Ovary (tissue), 9 donors: Measurements from ENCODE around the gene BCAN. TPM values are rescaled to one million over a fixed set of nuclear protein-coding genes. Genes with fewer than 3 reads are reported as not detected.

ENCODE experiments used
- DNase-seq, 5 donors: peaks; one replicate each; pipeline ENCODE4 v3.0.0-alpha.2; 2019 to 2020
- H3K27ac ChIP-seq, 2 donors: fragments of 200-600 bp; one replicate each; pipeline versions ENCODE4 v1.5.1 to v1.8.0; 2019 to 2022
- H3K27me3 ChIP-seq: fragments of 200-600 bp; one replicate; pipeline ENCODE4 v1.8.0; 2022
- H3K36me3 ChIP-seq: fragments of 200-600 bp; sonication (generic); one replicate; pipeline ENCODE4 v1.5.1; 2019
- H3K4me1 ChIP-seq: one replicate; pipeline ENCODE4 v1.8.1; 2013; ENCODE audit warnings: mild to moderate bottlenecking, moderate library complexity; ENCODE audit not compliant: insufficient read depth
- H3K4me3 ChIP-seq: fragments of 200-600 bp; sonication (generic); one replicate; pipeline ENCODE4 v1.5.1; 2017
- H3K9me3 ChIP-seq, 2 donors: fragments of 200-600 bp in 1 of 2; sonication (generic) in 1 of 2; one replicate each; pipeline versions ENCODE4 v1.5.1 to v1.8.1; 2013 to 2019; ENCODE audit warnings: mild to moderate bottlenecking in 1 of 2, moderate library complexity in 1 of 2
- EP300 ChIP-seq: sonication (generic); formaldehyde crosslinking; IDR thresholded peaks from one replicate; pipeline ENCODE4 v1.6.1; 2017; ENCODE audit warnings: antibody characterized with exemption
- POLR2A ChIP-seq: fragments of 450-650 bp; IDR thresholded peaks from one replicate; pipeline ENCODE4 v1.6.1; 2017; ENCODE audit warnings: antibody characterized with exemption, mild to moderate bottlenecking, moderate library complexity
- WGBS, 3 donors: extraction: QIAGEN DNeasy Blood & Tissue Kit in 1 of 3; methylation state at CpG; one replicate each; pipeline versions ENCODE4 v1.1.5 to v1.1.7; 2013 to 2017; 5-methylcytosine and 5-hydroxymethylcytosine counted together
- intact Hi-C, 4 donors: fragments of 100-400 bp; cut with DNase I; formaldehyde crosslinking; loops; one replicate each; pipeline versions ENCODE4 v1.11.0 to v1.15.1; 2022 to 2023
- polyA plus RNA-seq, 2 donors: library from polyadenylated mRNA; stranded (reverse); fragments of 200-250 nt in 1 of 2; fragments of 350-450 nt in 1 of 2; fragmentation: Illumina TruSeq in 1 of 2; extraction: RNeasy Lipid Tissue Mini Kit (QIAGEN cat#74804) in 1 of 2; gene quantifications; one replicate each; pipeline ENCODE4 v1.2.3, GENCODE V29; 2013 to 2014
- total RNA-seq, 7 donors: library from RNA; depleted of rRNA in 2 of 7; stranded (reverse); fragments of >200 nt in 2 of 7; fragmentation: NEBNext Ultra II Directional in 3 of 7; extraction: Animal tissue kit (Norgen Biotek cat#: 25700) in 3 of 7; gene quantifications; one replicate each; pipeline versions ENCODE4 v1.1.0 to v1.2.4, GENCODE V29; 2016 to 2023
- TF ChIP-seq, protein P1 (sequence below), 3 donors: fragments of 450-650 bp in 2 of 3; fragments of 200-600 bp in 1 of 3; IDR thresholded peaks; one replicate each; pipeline versions ENCODE4 v1.5.1 to v1.8.0; 2016 to 2022; ENCODE audit warnings: antibody characterized with exemption in 3 of 3, mild to moderate bottlenecking in 1 of 3
- donor health status: DM: no; HTN: no; CAD: no; lungs with moderate emphysema.
- donor health status: DM: no; HTN: no; CAD: no.
- donor health status: Bipolar disorder and iron deficiency.
- donor health status: DM: yes; HTN: yes; CAD: no.
- donor health status: DM: no; HTN: no; CAD: no.
- donor health status: DM: yes; HTN: yes; CAD: no.

The BCAN gene
- total and polyA plus RNA-seq, 9 donors: 0.11 to 2.2 (median 0.39) TPM; not detected in 3

DNA sequence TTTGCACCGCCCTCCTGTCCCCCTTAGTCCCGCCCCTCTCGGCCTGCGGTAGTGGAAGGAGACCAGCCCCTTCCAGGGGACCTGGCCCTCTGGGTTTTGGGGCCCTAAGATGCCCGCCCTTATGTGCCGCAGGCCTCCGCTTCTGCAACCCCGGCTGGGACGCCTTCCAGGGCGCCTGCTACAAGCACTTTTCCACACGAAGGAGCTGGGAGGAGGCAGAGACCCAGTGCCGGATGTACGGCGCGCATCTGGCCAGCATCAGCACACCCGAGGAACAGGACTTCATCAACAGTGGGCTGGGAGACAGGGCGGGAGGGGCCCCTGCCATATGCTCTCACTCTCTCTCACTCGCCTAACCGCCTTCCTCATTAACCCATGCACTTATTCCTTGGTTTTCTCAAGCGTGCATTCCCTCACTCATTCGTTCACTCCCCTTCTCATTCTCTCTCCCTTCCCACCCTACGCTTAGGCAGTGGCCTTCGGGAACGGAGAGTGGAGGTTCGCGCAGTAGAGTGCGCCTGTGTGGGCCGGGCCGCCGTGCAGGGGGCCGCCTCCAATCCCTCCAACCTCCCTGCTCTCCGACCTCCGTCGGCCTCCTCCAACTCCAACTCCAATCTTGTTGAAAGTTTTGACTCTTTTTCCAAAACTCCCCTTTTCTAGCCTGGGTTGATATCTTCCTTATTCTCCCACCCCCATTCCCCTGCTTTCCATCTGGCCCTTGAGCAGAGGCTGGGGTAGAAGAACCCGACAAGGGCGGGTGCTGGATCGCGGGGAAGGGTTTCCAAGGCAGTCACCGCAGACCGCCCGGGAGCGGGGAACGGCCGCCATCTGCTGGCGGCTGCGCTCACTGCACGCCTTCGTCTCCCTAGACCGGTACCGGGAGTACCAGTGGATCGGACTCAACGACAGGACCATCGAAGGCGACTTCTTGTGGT is 15.2 kb downstream of the BCAN start:
- WGBS, 3 donors: 1 to 2% (median 1%) methylated on average over 54 of the region's 54 CpGs
- peak; percentile 62 to 88 (median 84) for DNase-seq
- H3K9me3 ChIP-seq: no peaks in the 10 kb centered on the region
- H3K4me1 ChIP-seq: no peaks in the 10 kb centered on the region
- H3K4me3 ChIP-seq: peak overlapping the region; percentile 39
- intact Hi-C loops: loop anchor here in 2 of 4 donors (2.0 to 10.0 kb wide), 3 partner anchors 30 to 200 kb away; no protein-coding TSS in a partner anchor
- TF ChIP-seq, protein P1, sequence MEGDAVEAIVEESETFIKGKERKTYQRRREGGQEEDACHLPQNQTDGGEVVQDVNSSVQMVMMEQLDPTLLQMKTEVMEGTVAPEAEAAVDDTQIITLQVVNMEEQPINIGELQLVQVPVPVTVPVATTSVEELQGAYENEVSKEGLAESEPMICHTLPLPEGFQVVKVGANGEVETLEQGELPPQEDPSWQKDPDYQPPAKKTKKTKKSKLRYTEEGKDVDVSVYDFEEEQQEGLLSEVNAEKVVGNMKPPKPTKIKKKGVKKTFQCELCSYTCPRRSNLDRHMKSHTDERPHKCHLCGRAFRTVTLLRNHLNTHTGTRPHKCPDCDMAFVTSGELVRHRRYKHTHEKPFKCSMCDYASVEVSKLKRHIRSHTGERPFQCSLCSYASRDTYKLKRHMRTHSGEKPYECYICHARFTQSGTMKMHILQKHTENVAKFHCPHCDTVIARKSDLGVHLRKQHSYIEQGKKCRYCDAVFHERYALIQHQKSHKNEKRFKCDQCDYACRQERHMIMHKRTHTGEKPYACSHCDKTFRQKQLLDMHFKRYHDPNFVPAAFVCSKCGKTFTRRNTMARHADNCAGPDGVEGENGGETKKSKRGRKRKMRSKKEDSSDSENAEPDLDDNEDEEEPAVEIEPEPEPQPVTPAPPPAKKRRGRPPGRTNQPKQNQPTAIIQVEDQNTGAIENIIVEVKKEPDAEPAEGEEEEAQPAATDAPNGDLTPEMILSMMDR (IDR thresholded peaks at IDR 0.05): peak; percentile 88 to 93 (median 91)
- no peak for TF ChIP-seq POLR2A
- H3K27me3 ChIP-seq: no peaks in the 10 kb centered on the region
- no peak overlapping the region for H3K27ac ChIP-seq
- H3K36me3 ChIP-seq: no peaks in the 10 kb centered on the region

DNA sequence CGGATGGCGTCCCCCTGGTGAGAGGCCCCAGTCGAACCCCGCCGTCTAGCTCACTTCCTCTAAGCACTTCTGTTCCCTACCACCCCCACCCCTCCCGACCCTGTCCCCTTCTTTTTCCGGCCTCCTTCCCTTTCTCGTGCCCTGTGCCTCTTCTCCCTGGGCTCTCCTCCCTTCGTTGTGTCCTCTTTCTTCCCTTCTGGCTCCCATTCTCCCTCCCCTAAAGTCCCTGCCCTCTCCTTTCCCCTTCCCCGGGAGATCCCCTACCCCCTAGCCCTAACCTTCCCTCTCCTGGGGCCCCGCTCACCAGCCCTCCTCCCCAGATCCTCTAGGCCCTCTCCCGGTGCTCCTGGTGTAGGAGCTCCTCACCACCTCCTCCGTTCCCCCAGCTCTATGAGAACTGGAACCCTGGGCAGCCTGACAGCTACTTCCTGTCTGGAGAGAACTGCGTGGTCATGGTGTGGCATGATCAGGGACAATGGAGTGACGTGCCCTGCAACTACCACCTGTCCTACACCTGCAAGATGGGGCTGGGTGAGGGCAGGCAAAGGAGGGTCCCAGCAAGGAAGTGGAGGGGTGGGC is 15.9 kb downstream of the BCAN start:
- no peak overlapping the region for H3K27ac ChIP-seq
- no peaks in the 10 kb centered on the region for H3K36me3 ChIP-seq
- 11 to 14% (median 13%) methylated on average over 15 of the region's 15 CpGs for WGBS, 3 donors
- intact Hi-C loops: loop anchor here in 2 of 4 donors (2.0 to 10.0 kb wide), 3 partner anchors 31 to 201 kb away; no protein-coding TSS in a partner anchor
- peak in 1 of 5 donors; percentile 23 for DNase-seq
- TF ChIP-seq EP300 (no peak), POLR2A (no peak)
- no peak overlapping the region for H3K4me3 ChIP-seq
- H3K4me1 ChIP-seq: no peaks in the 10 kb centered on the region
- no peaks in the 10 kb centered on the region for H3K27me3 ChIP-seq
- H3K9me3 ChIP-seq: no peaks in the 10 kb centered on the region

GRCh38 chr1:156658496-156658895 is 16.6 kb downstream of the BCAN start:
- no peak overlapping the region for H3K4me3 ChIP-seq
- H3K27ac ChIP-seq: no peak overlapping the region
- no peaks in the 10 kb centered on the region for H3K9me3 ChIP-seq
- no peaks in the 10 kb centered on the region for H3K36me3 ChIP-seq
- H3K27me3 ChIP-seq: no peaks in the 10 kb centered on the region
- intact Hi-C loops: loop anchor here in 2 of 4 donors (5.0 to 10.0 kb wide), 2 partner anchors 74 to 201 kb away; no protein-coding TSS in a partner anchor
- no peaks in the 10 kb centered on the region for H3K4me1 ChIP-seq
- DNase-seq: peak in 1 of 5 donors; percentile 38
- WGBS, 3 donors: 76 to 87% (median 84%) methylated on average over 14 of the region's 14 CpGs
- TF ChIP-seq, protein P1 (IDR thresholded peaks at IDR 0.05): no peak
- TF ChIP-seq EP300: no peak
- TF ChIP-seq POLR2A: no peak

DNA sequence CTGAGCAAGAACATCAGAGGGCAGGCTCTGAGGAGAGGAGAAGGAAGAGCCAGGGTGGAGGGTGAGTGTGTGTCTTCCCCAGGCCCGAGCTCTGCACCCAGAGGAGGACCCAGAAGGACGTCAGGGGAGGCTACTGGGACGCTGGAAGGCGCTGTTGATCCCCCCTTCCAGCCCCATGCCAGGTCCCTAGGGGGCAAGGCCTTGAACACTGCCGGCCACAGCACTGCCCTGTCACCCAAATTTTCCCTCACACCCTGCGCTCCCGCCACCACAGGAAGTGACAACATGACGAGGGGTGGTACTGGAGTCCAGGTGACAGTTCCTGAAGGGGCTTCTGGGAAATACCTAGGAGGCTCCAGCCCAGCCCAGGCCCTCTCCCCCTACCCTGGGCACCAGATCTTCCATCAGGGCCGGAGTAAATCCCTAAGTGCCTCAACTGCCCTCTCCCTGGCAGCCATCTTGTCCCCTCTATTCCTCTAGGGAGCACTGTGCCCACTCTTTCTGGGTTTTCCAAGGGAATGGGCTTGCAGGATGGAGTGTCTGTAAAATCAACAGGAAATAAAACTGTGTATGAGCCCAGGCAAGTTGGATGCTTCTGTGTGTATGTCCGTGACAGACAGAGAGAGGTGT is 17.1 kb downstream of the BCAN start:
- Histone ChIP-seq H3K4me1 (no peaks in the 10 kb centered on the region), H3K27ac (no peak overlapping the region), H3K27me3 (no peaks in the 10 kb centered on the region), H3K36me3 (no peaks in the 10 kb centered on the region), H3K9me3 (no peaks in the 10 kb centered on the region), H3K4me3 (no peak overlapping the region)
- peak in 1 of 5 donors; percentile 26 for DNase-seq
- intact Hi-C loops: loop anchor here in 2 of 4 donors (5.0 to 10.0 kb wide), 2 partner anchors 74 to 202 kb away; no protein-coding TSS in a partner anchor
- TF ChIP-seq, protein P1 (IDR thresholded peaks at IDR 0.05): no peak
- TF ChIP-seq POLR2A (no peak), EP300 (no peak)
- 60 to 70% (median 66%) methylated on average over 10 of the region's 10 CpGs for WGBS, 3 donors
